Fibroblast of lung (primary cell): ENCODE data around the gene KLK4. TPM values are rescaled to one million over a fixed set of nuclear protein-coding genes. Genes with fewer than 3 reads are reported as not detected.

Source experiments
- DNase-seq, 2 donors: peaks; one replicate each; pipeline versions ENCODE4 v3.0.0 to v3.0.0-alpha.2; 2010; ENCODE audit warnings: low read depth in 2 of 2
- H2AFZ ChIP-seq: 2 replicates; pipeline ENCODE4 v1.5.1; 2012; ENCODE audit warnings: low read length, control low read depth, inconsistent platforms
- H3K27ac ChIP-seq: 2 replicates; pipeline ENCODE4 v1.5.1; 2011; ENCODE audit warnings: low read length, control low read depth; ENCODE audit not compliant: insufficient read depth
- H3K27me3 ChIP-seq: 2 replicates; pipeline ENCODE4 v1.5.1; 2011; ENCODE audit warnings: mild to moderate bottlenecking, low read length; ENCODE audit not compliant: control insufficient read depth, insufficient read depth
- H3K36me3 ChIP-seq: 2 replicates; pipeline ENCODE4 v1.5.1; 2011; ENCODE audit warnings: low read length; ENCODE audit not compliant: control insufficient read depth, insufficient read depth
- H3K4me1 ChIP-seq: 2 replicates; pipeline ENCODE4 v1.5.1; 2011; ENCODE audit warnings: low read length; ENCODE audit not compliant: control insufficient read depth, insufficient read depth; ENCODE audit errors: extremely low read depth
- H3K4me2 ChIP-seq: 2 replicates; pipeline ENCODE4 v1.5.1; 2011; ENCODE audit warnings: low read length, control low read depth; ENCODE audit not compliant: insufficient read depth; ENCODE audit errors: extremely low read depth
- H3K4me3 ChIP-seq, 4 experiments: fragments of 200-600 bp in 1 of 4; sonication (generic) in 1 of 4; replicated peaks in 1 of 4; 2 replicates each; pipeline ENCODE4 v1.5.1; 2011 to 2016; ENCODE audit warnings: low read length in 4 of 4, low read depth in 3 of 4, mild to moderate bottlenecking in 3 of 4, control low read depth in 2 of 4, inconsistent platforms in 1 of 4, mixed read lengths in 1 of 4; ENCODE audit not compliant: insufficient read depth in 1 of 4; ENCODE audit errors: control extremely low read depth in 1 of 4
- H3K79me2 ChIP-seq: 2 replicates; pipeline ENCODE4 v1.5.1; 2012; ENCODE audit warnings: mild to moderate bottlenecking, low read length, inconsistent platforms; ENCODE audit not compliant: control insufficient read depth, insufficient read depth
- H3K9ac ChIP-seq: 2 replicates; pipeline ENCODE4 v1.5.1; 2011; ENCODE audit warnings: mild to moderate bottlenecking, low read length, control low read depth; ENCODE audit not compliant: insufficient read depth
- H3K9me3 ChIP-seq: 2 replicates; pipeline ENCODE4 v1.5.1; 2012; ENCODE audit warnings: low read depth, low read length; ENCODE audit not compliant: control insufficient read depth, insufficient read depth
- H4K20me1 ChIP-seq: 2 replicates; pipeline ENCODE4 v1.5.1; 2011; ENCODE audit warnings: low read length; ENCODE audit not compliant: control insufficient read depth, insufficient read depth; ENCODE audit errors: extremely low read depth
- EZH2 ChIP-seq: IDR thresholded peaks from 2 replicates; pipeline ENCODE4 v1.5.1; 2012; ENCODE audit warnings: low read length, control low read depth, mild to moderate bottlenecking; ENCODE audit errors: missing control alignments
- polyA plus RNA-seq, 2 donors: library from polyadenylated mRNA; depleted of rRNA in 1 of 2; stranded (reverse) in 1 of 2; unstranded in 1 of 2; fragments of >200 nt; gene quantifications; 2 replicates each; pipeline ENCODE4 v1.2.1, GENCODE V29; 2011 to 2012; ENCODE audit warnings: missing spikeins in 1 of 2
- total RNA-seq: library from RNA; depleted of rRNA; stranded (reverse); fragments of >200 nt; gene quantifications from 2 replicates; pipeline ENCODE4 v1.2.1, GENCODE V29; 2014
- TF ChIP-seq, protein P1 (sequence below), 2 donors: IDR thresholded peaks in 1 of 2; conservative IDR thresholded peaks in 1 of 2; 1 replicate in 1 of 2; 2 replicates in 1 of 2; pipeline ENCODE4 v1.5.1; 2011 to 2012; ENCODE audit warnings: low read length in 2 of 2, control low read depth in 1 of 2, inconsistent platforms in 1 of 2, low read depth in 1 of 2, mild to moderate bottlenecking in 1 of 2

The KLK4 gene
- total and polyA plus RNA-seq, 2 donors (not counting 1 experiment from before 2014, with no cell fraction given), result not detected

DNA sequence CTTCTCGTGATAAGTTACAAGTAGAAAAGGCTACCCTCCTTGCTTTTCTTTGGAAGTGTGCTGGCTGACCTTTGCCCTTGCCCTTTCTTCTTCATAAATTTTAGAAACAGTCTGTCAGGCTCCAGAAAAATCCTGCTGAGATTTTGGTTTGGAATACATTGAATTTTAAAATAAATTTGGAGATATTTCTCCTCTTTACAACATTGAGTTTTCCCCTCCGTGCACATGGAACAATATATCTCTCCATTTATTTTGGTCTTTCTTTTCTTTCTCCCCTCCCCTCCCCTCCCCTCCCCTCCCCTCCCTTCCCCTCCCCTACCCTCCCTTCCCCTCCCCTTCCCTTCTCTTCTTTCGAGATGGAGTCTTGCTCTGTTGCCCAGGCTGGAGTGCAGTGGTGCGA, 8.6 kb downstream of the KLK4 start:
- Histone ChIP-seq H3K36me3 (no peaks in the 10 kb centered on the region), H3K4me2 (no peak overlapping the region), H2AFZ (no peak overlapping the region), H3K4me3 (no peak overlapping the region), H3K27ac (no peak overlapping the region), H3K79me2 (no peaks in the 10 kb centered on the region), H3K9ac (no peak overlapping the region), H3K9me3 (no peaks in the 10 kb centered on the region), H3K4me1 (no peaks in the 10 kb centered on the region), H4K20me1 (no peaks in the 10 kb centered on the region), H3K27me3 (no peaks in the 10 kb centered on the region)
- TF ChIP-seq, protein P1, sequence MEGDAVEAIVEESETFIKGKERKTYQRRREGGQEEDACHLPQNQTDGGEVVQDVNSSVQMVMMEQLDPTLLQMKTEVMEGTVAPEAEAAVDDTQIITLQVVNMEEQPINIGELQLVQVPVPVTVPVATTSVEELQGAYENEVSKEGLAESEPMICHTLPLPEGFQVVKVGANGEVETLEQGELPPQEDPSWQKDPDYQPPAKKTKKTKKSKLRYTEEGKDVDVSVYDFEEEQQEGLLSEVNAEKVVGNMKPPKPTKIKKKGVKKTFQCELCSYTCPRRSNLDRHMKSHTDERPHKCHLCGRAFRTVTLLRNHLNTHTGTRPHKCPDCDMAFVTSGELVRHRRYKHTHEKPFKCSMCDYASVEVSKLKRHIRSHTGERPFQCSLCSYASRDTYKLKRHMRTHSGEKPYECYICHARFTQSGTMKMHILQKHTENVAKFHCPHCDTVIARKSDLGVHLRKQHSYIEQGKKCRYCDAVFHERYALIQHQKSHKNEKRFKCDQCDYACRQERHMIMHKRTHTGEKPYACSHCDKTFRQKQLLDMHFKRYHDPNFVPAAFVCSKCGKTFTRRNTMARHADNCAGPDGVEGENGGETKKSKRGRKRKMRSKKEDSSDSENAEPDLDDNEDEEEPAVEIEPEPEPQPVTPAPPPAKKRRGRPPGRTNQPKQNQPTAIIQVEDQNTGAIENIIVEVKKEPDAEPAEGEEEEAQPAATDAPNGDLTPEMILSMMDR (conservative IDR thresholded peaks at IDR 0.05 in 1 of 2, IDR thresholded peaks at IDR 0.05 in 1 of 2; ENCODE audit: low read depth in 1 of 2, low read length in 2 of 2), result no peak
- TF ChIP-seq EZH2, result no peak
- DNase-seq, result no peak

GRCh38 chr19:50899569-50899968, 11.6 kb downstream of the KLK4 start:
- TF ChIP-seq EZH2, result no peak
- TF ChIP-seq, protein P1 (conservative IDR thresholded peaks at IDR 0.05 in 1 of 2, IDR thresholded peaks at IDR 0.05 in 1 of 2; ENCODE audit: low read depth in 1 of 2, low read length in 2 of 2), result no peak
- Histone ChIP-seq H3K27me3 (no peaks in the 10 kb centered on the region), H3K79me2 (no peaks in the 10 kb centered on the region)

GRCh38 chr19:50898018-50898417, 13.2 kb downstream of the KLK4 start:
- H3K4me2 ChIP-seq, result no peak overlapping the region
- no peaks in the 10 kb centered on the region for H3K36me3 ChIP-seq
- DNase-seq, result no peak
- no peaks in the 10 kb centered on the region for H3K79me2 ChIP-seq
- no peaks in the 10 kb centered on the region for H3K9me3 ChIP-seq
- H3K4me1 ChIP-seq, result no peaks in the 10 kb centered on the region
- no peak overlapping the region for H3K4me3 ChIP-seq
- no peaks in the 10 kb centered on the region for H4K20me1 ChIP-seq
- TF ChIP-seq, protein P1 (conservative IDR thresholded peaks at IDR 0.05 in 1 of 2, IDR thresholded peaks at IDR 0.05 in 1 of 2; ENCODE audit: low read depth in 1 of 2, low read length in 2 of 2), result no peak
- TF ChIP-seq EZH2, result no peak
- no peak overlapping the region for H2AFZ ChIP-seq
- H3K9ac ChIP-seq, result no peak overlapping the region
- H3K27ac ChIP-seq, result no peak overlapping the region
- no peaks in the 10 kb centered on the region for H3K27me3 ChIP-seq

More at GRCh38 chr19:50899569-50899968, 11.6 kb downstream of the KLK4 start:
- Histone ChIP-seq H3K9me3 (no peaks in the 10 kb centered on the region), H4K20me1 (no peaks in the 10 kb centered on the region), H3K4me2 (no peak overlapping the region), H3K4me1 (no peaks in the 10 kb centered on the region), H3K27ac (no peak overlapping the region), H3K36me3 (no peaks in the 10 kb centered on the region), H2AFZ (no peak overlapping the region), H3K9ac (no peak overlapping the region), H3K4me3 (no peak overlapping the region)
- no peak for DNase-seq
